Posterior vena cava (tissue), 2 donors: ENCODE results near the gene ZNF785. TPM values are rescaled to one million over a fixed set of nuclear protein-coding genes. Genes with fewer than 3 reads are reported as not detected.

Source experiments
- DNase-seq: peaks from one replicate; pipeline ENCODE4 v3.0.0-alpha.2; 2020; ENCODE audit warnings: low spot score
- intact Hi-C, 2 donors: fragments of 100-400 bp; cut with DNase I; formaldehyde crosslinking; loops; one replicate each; pipeline versions ENCODE4 v1.14.1 to v1.14.2; 2022 to 2023
- total RNA-seq, 2 donors: library from RNA; stranded (reverse); fragmentation: NEBNext Ultra II Directional; extraction: Animal tissue kit (Norgen Biotek cat#: 25700); gene quantifications; one replicate each; pipeline ENCODE4 v1.2.1, GENCODE V29; 2021
- donor health status: DM: yes; HTN: yes; CAD: no.
- donor health status: DM: yes; HTN: yes; CAD: no.

ZNF785 gene
- total RNA-seq, 2 donors from 2014 or later: 10.2 to 10.5 TPM

DNA sequence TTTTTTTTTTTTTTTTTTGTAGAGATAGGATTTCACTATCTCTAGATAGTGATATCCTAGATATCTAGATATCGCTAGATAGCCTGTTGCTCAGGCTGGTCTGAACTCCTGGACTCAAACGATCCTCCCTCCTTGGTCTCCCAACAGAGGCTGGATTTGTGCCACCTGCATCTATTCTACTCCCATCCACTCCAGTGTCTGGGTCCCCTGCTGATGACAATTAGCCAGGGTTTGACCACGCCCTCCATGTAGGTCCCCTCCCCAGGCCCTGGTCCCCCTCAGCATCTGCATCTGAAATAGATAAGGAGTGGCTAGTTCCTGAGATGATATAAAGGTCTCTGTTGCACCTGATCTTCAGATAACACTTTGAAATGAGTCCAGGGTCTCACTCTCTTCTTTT, 16.2 kb downstream of the ZNF785 start:
- intact Hi-C loops: no loop called here
- DNase-seq: no peak

DNA sequence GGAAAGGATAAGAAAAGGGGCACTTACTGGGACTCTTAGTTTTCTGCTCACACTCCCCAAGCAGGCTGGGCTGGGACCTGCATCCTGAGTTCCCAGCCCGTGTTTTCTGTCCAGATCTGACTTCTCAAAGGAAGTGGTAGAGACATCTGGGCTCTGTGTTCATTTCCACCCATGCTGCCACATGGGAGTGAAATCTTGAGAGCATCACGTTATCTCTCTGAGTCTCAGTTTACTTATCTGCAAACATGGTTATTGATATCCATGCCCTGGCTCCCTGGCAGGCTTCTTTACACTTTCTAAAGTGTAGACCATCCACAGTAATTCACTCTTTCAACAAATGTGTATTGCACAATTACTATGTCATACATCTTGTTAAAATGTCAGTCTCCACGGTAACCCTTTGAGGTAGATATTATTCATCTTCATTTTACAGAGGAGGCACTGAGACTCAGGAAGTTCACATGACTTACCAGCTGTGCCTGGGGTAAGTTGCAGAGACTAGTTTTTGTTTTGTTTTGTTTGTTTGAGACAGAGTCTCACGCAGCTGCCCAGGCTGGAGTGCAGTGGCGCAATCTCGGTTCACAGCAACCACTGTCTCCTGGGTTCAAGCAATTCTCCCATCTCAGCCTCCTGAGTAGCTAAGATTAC, 17.4 kb downstream of the ZNF785 start:
- intact Hi-C loops: loop anchor here in 1 of 2 donors (1.0 kb wide), 1 partner anchor 36 kb away; no protein-coding TSS in a partner anchor
- no peak for DNase-seq

GRCh38 chr16:30567160-30567990, 18.1 kb downstream of the ZNF785 start:
- intact Hi-C loops: no loop called here
- no peak for DNase-seq

GRCh38 chr16:30566531-30566930, 19.0 kb downstream of the ZNF785 start:
- DNase-seq: no peak
- intact Hi-C loops: no loop called here

DNA sequence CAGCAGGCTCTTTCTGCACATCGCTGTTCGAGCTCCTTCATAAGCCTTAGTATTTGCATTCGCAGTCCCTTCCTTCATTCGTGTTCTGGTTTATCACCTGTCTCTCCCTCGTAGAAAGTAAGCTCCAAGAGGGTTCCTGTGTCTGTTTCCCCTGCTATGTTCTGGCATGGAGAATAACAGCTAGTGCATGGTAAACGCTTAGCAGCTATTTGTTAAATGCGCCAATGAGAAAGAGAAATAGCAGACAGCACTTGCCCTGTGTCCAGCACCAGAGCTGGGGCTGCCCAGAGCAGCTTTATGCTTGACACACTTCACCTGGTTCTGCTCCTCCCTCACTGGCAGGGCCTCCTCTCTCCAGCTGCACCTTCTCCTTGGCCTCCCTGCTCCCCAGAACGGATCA, 19.5 kb downstream of the ZNF785 start:
- intact Hi-C loops: no loop called here
- no peak for DNase-seq

GRCh38 chr16:30565526-30565925, 20.0 kb downstream of the ZNF785 start:
- DNase-seq: no peak
- intact Hi-C loops: no loop called here

GRCh38 chr16:30562021-30562420, 23.5 kb downstream of the ZNF785 start:
- no peak for DNase-seq
- intact Hi-C loops: no loop called here

- DNase-seq: peak; percentile 82
- intact Hi-C loops: no loop called here
Measured at GRCh38 chr16:30561089-30561816, 24.2 kb downstream of the ZNF785 start.

GRCh38 chr16:30559690-30560089, 25.8 kb downstream of the ZNF785 start:
- no peak for DNase-seq

GRCh38 chr16:30558789-30559377, 26.6 kb downstream of the ZNF785 start:
- intact Hi-C loops: no loop called here
- no peak for DNase-seq

More at GRCh38 chr16:30559690-30560089, 25.8 kb downstream of the ZNF785 start:
- intact Hi-C loops: no loop called here

GRCh38 chr16:30557957-30558788, 27.3 kb downstream of the ZNF785 start, which contains the start of gene ZNF764:
Gene ZNF764 (minus strand): TSS chr16:30558374. CDS start chr16:30558182, 192 bp downstream.
- DNase-seq: peak; percentile 99
- intact Hi-C loops: no loop called here

DNA sequence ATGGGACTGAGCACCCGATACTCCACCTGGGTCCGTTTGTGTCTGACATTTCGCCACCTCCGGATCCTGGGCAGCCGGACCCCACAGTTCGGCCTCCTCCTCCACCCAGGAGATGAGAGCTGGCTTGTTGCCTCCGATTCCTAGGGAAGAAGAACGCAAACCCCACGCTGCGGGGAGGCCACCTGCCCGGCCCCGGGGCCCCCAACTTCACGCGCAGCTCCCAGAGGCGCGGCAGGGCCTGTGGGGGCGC, 27.9 kb downstream of the ZNF785 start:
- no peak for DNase-seq

DNA sequence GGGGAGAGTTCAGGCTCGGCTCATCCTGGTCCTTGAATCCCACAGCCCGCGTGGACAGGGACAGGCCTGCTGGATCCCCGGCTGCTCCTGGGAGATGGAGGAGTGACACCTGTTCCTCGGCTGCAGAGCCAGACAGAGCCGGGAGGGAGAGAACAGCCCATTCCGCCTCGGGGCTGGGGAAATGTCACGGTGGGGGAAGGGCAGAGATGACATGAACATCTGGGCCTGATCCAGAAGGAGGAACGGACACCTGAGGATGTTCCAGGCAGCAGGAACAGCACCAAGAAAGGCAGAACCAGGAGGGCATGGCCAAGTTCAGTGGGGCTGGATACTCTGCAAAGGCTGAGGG, 29.4 kb downstream of the ZNF785 start:
- intact Hi-C loops: no loop called here
- DNase-seq: no peak

More for the DNA sequence above, 27.9 kb downstream of the ZNF785 start:
- intact Hi-C loops: no loop called here

DNA sequence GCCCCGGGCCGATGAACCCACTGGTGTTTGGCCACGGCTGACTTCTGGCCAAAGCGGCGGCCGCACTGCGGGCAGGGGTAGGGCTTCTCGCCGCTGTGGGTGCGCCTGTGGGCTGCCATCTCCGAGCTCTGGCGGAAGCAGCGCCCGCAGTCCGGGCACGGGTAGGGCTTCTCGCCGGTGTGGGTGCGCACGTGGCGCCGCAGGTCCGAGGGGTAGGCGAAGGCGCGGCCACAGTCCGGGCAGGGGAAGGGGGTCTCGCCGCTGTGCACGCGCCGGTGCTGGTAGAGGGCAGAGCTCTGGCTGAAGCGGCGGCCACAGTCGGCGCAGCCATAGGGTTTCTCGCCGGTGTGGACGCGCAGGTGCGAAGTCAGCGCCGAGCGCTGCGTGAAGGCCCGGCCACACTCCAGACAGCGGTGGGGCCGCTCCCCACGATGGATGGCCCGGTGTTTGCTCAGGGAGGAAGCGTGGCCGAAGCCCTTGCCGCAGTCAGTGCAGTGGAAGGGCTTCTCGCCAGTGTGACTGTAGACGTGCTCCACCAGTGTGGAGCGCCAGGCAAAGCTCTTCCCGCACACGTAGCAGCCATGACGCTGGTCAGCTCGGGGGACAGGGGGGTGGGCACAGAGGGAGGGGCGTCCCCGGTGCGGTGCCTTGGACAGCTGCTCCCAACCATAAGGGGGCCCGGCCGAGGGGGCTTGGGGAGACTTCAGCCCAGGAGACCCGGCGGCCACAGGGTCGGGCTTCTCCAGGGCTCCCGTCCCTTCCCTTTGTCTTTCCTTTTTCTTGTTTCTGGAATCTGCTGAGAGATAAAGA, 30.0 kb downstream of the ZNF785 start:
- intact Hi-C loops: no loop called here
- DNase-seq: no peak

GRCh38 chr16:30554557-30555314, 30.8 kb downstream of the ZNF785 start:
- intact Hi-C loops: no loop called here
- no peak for DNase-seq

DNA sequence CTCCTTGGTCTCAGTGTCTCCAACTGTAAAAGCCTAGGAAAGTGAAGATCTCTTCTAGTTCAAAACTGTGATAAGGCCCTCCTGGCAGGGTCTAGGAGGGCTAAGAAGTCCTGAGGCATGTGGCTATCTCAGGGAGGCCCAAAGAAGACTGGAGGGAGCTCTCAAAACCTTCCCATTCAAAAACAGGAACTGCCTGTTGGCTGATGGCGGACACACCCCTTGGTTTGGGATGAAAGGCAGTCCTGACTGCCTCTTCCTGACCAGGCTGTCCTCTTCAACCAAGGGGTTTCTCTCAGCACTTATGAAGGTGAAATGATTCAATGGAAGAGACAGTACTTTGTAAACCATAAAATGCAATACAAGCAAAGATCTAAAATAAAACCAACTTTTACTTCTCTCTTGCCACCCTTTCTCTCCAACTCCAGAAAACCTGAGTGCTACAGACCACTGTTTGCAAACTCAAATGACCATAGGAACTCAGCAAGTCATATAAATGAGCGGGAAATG, 32.1 kb downstream of the ZNF785 start:
- intact Hi-C loops: no loop called here
- no peak for DNase-seq

DNA sequence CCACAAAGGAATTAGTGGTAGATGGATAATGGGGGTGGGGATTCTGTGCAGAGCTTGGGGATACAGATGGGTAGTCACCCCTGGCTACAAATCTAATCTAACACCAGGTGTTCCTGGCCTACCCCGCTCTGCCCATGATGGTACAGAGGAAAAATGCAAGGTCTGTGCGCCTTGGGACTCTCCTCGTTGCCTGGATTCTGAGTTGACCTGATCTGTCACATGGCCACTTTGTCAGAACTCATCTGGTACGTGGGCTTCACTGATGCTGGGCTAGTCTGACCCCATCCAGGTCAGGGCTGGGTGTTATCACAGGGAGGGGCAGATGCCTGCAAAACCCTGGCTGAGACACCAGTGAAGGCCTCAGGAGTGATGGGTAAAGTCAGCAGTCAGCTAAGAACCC, 32.5 kb downstream of the ZNF785 start:
- intact Hi-C loops: no loop called here
- DNase-seq: no peak
